Upper lobe of left lung (tissue), 4 donors: ENCODE results near the gene SPOCK1.

Experiments
- EP300 ChIP-seq, 4 donors: sonication (generic); formaldehyde crosslinking; IDR thresholded peaks; one replicate each; pipeline ENCODE4 v1.5.1; 2017; ENCODE audit warnings: antibody characterized with exemption in 4 of 4, control low read depth in 2 of 4
- POLR2A ChIP-seq, 4 donors: fragments of 450-650 bp; IDR thresholded peaks; one replicate each; pipeline ENCODE4 v1.5.1; 2016 to 2017; ENCODE audit warnings: antibody characterized with exemption in 4 of 4, mild to moderate bottlenecking in 2 of 4
- TF ChIP-seq, protein P1 (sequence below), 6 experiments: fragments of 450-650 bp in 4 of 6; fragments of 200-600 bp in 2 of 6; sonication (generic) in 2 of 6; IDR thresholded peaks; one replicate each; pipeline ENCODE4 v1.5.1; 2016 to 2019; ENCODE audit warnings: antibody characterized with exemption in 6 of 6

DNA sequence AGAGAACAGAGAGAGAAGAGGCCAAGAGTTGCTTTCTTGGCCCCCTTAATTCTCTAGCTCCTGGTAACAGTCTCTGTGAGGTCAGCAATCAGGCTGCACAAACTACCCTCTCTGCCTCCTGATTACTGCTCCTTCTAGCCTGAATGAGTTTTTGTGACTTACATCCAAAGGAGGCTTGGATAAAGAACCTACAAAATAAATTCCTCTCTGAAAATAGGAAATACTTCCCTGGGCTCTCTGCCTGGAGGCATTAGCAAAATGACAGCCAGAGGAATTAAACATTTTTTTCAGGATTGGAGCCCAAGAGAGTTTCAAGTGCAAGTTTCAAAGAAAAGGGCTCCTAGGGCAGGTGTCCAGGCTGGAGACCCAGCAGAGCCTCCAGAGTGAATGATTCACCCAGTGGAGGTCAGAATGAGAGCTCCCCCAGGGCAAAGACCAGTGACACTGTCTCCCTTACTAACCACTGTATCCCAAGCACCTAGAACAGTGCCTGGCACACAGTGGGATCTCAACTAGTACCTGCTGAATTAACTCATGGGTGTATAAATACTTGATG is 162.5 kb downstream of the SPOCK1 start:
- TF ChIP-seq POLR2A (IDR thresholded peaks at IDR 0.05) (no peak), EP300 (IDR thresholded peaks at IDR 0.05) (no peak)
- TF ChIP-seq, protein P1, sequence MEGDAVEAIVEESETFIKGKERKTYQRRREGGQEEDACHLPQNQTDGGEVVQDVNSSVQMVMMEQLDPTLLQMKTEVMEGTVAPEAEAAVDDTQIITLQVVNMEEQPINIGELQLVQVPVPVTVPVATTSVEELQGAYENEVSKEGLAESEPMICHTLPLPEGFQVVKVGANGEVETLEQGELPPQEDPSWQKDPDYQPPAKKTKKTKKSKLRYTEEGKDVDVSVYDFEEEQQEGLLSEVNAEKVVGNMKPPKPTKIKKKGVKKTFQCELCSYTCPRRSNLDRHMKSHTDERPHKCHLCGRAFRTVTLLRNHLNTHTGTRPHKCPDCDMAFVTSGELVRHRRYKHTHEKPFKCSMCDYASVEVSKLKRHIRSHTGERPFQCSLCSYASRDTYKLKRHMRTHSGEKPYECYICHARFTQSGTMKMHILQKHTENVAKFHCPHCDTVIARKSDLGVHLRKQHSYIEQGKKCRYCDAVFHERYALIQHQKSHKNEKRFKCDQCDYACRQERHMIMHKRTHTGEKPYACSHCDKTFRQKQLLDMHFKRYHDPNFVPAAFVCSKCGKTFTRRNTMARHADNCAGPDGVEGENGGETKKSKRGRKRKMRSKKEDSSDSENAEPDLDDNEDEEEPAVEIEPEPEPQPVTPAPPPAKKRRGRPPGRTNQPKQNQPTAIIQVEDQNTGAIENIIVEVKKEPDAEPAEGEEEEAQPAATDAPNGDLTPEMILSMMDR (IDR thresholded peaks at IDR 0.05) = no peak
